Neural cell (in vitro differentiated cells): ENCODE measurements around the gene SUGCT.

Experiments
- EP300 ChIP-seq: fragments of 450-650 bp; conservative IDR thresholded peaks from 2 replicates; pipeline ENCODE4 v1.6.1; 2014; ENCODE audit warnings: antibody characterized with exemption, mild to moderate bottlenecking, moderate library complexity; ENCODE audit not compliant: poor library complexity, severe bottlenecking
- EZH2 ChIP-seq: fragments of 200-600, 300-800 bp; shearing (Covaris generic), sonication (generic); IDR thresholded peaks from 2 replicates; pipeline ENCODE4 v1.6.1; 2014; ENCODE audit warnings: antibody characterized with exemption, low read length, borderline replicate concordance, mild to moderate bottlenecking; ENCODE audit not compliant: insufficient read depth, poor library complexity, severe bottlenecking
- MXI1 ChIP-seq: fragments of 450-650 bp; conservative IDR thresholded peaks from 2 replicates; pipeline ENCODE4 v1.6.1; 2014; ENCODE audit warnings: antibody characterized with exemption, mild to moderate bottlenecking; ENCODE audit not compliant: poor library complexity, severe bottlenecking
- POLR2AphosphoS5 ChIP-seq: IDR thresholded peaks from 2 replicates; pipeline ENCODE4 v1.6.1; 2012
- RAD21 ChIP-seq: fragments of 450-650 bp; conservative IDR thresholded peaks from 2 replicates; pipeline ENCODE4 v1.6.1; 2014; ENCODE audit warnings: antibody characterized with exemption, mild to moderate bottlenecking, moderate library complexity
- SMC3 ChIP-seq: fragments of 450-650 bp; conservative IDR thresholded peaks from 2 replicates; pipeline ENCODE4 v1.6.1; 2014; ENCODE audit warnings: antibody characterized with exemption, mild to moderate bottlenecking, moderate library complexity; ENCODE audit not compliant: poor library complexity
- TAF1 ChIP-seq: IDR thresholded peaks from 2 replicates; pipeline ENCODE4 v1.6.1; 2012; ENCODE audit warnings: low read depth
- TF ChIP-seq, protein P1 (sequence below): fragments of 450-650 bp; IDR thresholded peaks from 2 replicates; pipeline ENCODE4 v1.5.1; 2014; ENCODE audit warnings: antibody characterized with exemption, mild to moderate bottlenecking, moderate library complexity; ENCODE audit not compliant: poor library complexity, severe bottlenecking
- TF ChIP-seq, protein P2 (sequence below): IDR thresholded peaks from 2 replicates; pipeline ENCODE4 v1.6.1; 2012; ENCODE audit warnings: borderline replicate concordance

DNA sequence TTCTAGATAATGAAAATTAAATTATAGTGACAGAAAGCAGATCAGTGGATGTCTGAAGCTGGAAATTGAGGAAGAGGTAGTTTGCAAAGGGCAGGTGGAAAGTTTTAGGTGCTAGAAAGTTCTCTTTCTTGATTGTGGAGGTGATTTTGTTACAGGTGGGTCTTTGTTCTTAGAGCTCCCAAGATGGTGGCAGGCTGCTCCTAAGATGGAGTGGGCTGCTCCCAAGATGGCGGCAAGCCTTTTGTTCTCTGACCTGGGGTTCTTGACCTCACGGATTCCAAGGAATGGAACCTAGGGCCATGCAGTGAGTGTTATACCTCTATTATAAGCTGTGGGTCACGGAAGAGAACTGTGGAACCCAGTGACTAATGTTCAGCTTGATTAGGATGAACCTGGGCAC lies 32.5 kb downstream of the SUGCT start:
- TF ChIP-seq, protein P1, sequence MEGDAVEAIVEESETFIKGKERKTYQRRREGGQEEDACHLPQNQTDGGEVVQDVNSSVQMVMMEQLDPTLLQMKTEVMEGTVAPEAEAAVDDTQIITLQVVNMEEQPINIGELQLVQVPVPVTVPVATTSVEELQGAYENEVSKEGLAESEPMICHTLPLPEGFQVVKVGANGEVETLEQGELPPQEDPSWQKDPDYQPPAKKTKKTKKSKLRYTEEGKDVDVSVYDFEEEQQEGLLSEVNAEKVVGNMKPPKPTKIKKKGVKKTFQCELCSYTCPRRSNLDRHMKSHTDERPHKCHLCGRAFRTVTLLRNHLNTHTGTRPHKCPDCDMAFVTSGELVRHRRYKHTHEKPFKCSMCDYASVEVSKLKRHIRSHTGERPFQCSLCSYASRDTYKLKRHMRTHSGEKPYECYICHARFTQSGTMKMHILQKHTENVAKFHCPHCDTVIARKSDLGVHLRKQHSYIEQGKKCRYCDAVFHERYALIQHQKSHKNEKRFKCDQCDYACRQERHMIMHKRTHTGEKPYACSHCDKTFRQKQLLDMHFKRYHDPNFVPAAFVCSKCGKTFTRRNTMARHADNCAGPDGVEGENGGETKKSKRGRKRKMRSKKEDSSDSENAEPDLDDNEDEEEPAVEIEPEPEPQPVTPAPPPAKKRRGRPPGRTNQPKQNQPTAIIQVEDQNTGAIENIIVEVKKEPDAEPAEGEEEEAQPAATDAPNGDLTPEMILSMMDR, result no peak
- TF ChIP-seq RAD21 (no peak), POLR2AphosphoS5 (no peak), EP300 (no peak), EZH2 (no peak), MXI1 (no peak), SMC3 (no peak), TAF1 (no peak)
- TF ChIP-seq, protein P2, sequence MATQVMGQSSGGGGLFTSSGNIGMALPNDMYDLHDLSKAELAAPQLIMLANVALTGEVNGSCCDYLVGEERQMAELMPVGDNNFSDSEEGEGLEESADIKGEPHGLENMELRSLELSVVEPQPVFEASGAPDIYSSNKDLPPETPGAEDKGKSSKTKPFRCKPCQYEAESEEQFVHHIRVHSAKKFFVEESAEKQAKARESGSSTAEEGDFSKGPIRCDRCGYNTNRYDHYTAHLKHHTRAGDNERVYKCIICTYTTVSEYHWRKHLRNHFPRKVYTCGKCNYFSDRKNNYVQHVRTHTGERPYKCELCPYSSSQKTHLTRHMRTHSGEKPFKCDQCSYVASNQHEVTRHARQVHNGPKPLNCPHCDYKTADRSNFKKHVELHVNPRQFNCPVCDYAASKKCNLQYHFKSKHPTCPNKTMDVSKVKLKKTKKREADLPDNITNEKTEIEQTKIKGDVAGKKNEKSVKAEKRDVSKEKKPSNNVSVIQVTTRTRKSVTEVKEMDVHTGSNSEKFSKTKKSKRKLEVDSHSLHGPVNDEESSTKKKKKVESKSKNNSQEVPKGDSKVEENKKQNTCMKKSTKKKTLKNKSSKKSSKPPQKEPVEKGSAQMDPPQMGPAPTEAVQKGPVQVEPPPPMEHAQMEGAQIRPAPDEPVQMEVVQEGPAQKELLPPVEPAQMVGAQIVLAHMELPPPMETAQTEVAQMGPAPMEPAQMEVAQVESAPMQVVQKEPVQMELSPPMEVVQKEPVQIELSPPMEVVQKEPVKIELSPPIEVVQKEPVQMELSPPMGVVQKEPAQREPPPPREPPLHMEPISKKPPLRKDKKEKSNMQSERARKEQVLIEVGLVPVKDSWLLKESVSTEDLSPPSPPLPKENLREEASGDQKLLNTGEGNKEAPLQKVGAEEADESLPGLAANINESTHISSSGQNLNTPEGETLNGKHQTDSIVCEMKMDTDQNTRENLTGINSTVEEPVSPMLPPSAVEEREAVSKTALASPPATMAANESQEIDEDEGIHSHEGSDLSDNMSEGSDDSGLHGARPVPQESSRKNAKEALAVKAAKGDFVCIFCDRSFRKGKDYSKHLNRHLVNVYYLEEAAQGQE, result no peak
